BLaER1 treated with 17β-estradiol and CSF1 and Interleukin-3, amounts not matched to agents 10 nM and 100 nM (cell line): ENCODE results near the gene PTPRK.

ENCODE experiments used
- H3K27ac ChIP-seq, 11 experiments: shearing (Covaris generic); formaldehyde crosslinking; 2 replicates each; pipeline ENCODE4 v1.8.1; 2022
- H3K27me3 ChIP-seq, 11 experiments: shearing (Covaris generic); formaldehyde crosslinking; 2 replicates each; pipeline ENCODE4 v1.8.1; 2022
- H3K36me3 ChIP-seq, 11 experiments: shearing (Covaris generic); formaldehyde crosslinking; 2 replicates each; pipeline ENCODE4 v1.8.1; 2022
- H3K4me1 ChIP-seq, 10 experiments: shearing (Covaris generic); formaldehyde crosslinking; 2 replicates each; pipeline ENCODE4 v1.8.1; 2022
- H3K4me2 ChIP-seq, 11 experiments: shearing (Covaris generic); formaldehyde crosslinking; 2 replicates each; pipeline ENCODE4 v1.8.1; 2022
- H3K4me3 ChIP-seq, 10 experiments: shearing (Covaris generic); formaldehyde crosslinking; 2 replicates each; pipeline ENCODE4 v1.8.1; 2022
- H3K9ac ChIP-seq, 11 experiments: shearing (Covaris generic); formaldehyde crosslinking; 2 replicates each; pipeline ENCODE4 v1.8.1; 2022
- H3K9me3 ChIP-seq, 11 experiments: shearing (Covaris generic); formaldehyde crosslinking; replicated peaks in 1 of 11; 2 replicates each; pipeline ENCODE4 v1.8.1; 2022
- H4K20me1 ChIP-seq, 11 experiments: shearing (Covaris generic); formaldehyde crosslinking; 2 replicates each; pipeline ENCODE4 v1.8.1; 2022
- Cebpa-rat ChIP-seq, 11 experiments: shearing (Covaris generic); IDR thresholded peaks; 2 replicates each; pipeline ENCODE4 v1.8.1; 2022

Gene PTPRK

GRCh38 chr6:128078276-128078675 lies 442.1 kb downstream of the PTPRK start:
- no peaks in the 10 kb centered on the region for H4K20me1 ChIP-seq
- no peak overlapping the region for H3K27ac ChIP-seq
- H3K4me3 ChIP-seq: no peak overlapping the region
- H3K9ac ChIP-seq: no peak overlapping the region
- H3K36me3 ChIP-seq: 0 out of 22 replicates have a peak, but pooled peaks cover 0 to 10% (median 0%) of the 10 kb centered on the region in 11 experiments
- no peak for TF ChIP-seq Cebpa-rat (IDR thresholded peaks at IDR 0.05)
- H3K27me3 ChIP-seq: no peaks in the 10 kb centered on the region
- H3K9me3 ChIP-seq: no peaks in the 10 kb centered on the region
- H3K4me1 ChIP-seq: no peaks in the 10 kb centered on the region
- H3K4me2 ChIP-seq: no peak overlapping the region

- H3K27me3 ChIP-seq: no peaks in the 10 kb centered on the region
- H3K9ac ChIP-seq: no peak overlapping the region
- H3K4me1 ChIP-seq: no peaks in the 10 kb centered on the region
- H3K36me3 ChIP-seq: 0 out of 22 replicates have a peak, but pooled peaks cover 0 to 4% (median 0%) of the 10 kb centered on the region in 11 experiments
- no peaks in the 10 kb centered on the region for H3K9me3 ChIP-seq
- no peak for TF ChIP-seq Cebpa-rat (IDR thresholded peaks at IDR 0.05)
- no peak overlapping the region for H3K4me3 ChIP-seq
- no peaks in the 10 kb centered on the region for H4K20me1 ChIP-seq
- H3K4me2 ChIP-seq: no peak overlapping the region
- no peak overlapping the region for H3K27ac ChIP-seq
Observed at GRCh38 chr6:128076843-128077242, 443.6 kb downstream of the PTPRK start.

- Histone ChIP-seq H3K9ac (no peak overlapping the region), H3K27me3 (no peaks in the 10 kb centered on the region), H4K20me1 (no peaks in the 10 kb centered on the region), H3K36me3 (0 out of 22 replicates have a peak, but pooled peaks cover 0 to 4% (median 0%) of the 10 kb centered on the region in 11 experiments), H3K27ac (no peak overlapping the region), H3K4me2 (no peak overlapping the region), H3K9me3 (no peaks in the 10 kb centered on the region), H3K4me1 (no peaks in the 10 kb centered on the region), H3K4me3 (no peak overlapping the region)
- no peak for TF ChIP-seq Cebpa-rat (IDR thresholded peaks at IDR 0.05)
Observed at GRCh38 chr6:128074567-128074966, 445.8 kb downstream of the PTPRK start.

GRCh38 chr6:128073389-128073788 lies 447.0 kb downstream of the PTPRK start:
- Histone ChIP-seq H3K9ac (no peak overlapping the region), H4K20me1 (no peaks in the 10 kb centered on the region), H3K4me3 (no peak overlapping the region), H3K36me3 (0 out of 22 replicates have a peak, but pooled peaks cover 0 to 4% (median 0%) of the 10 kb centered on the region in 11 experiments), H3K27ac (no peak overlapping the region), H3K27me3 (no peaks in the 10 kb centered on the region), H3K9me3 (no peaks in the 10 kb centered on the region), H3K4me1 (no peaks in the 10 kb centered on the region), H3K4me2 (no peak overlapping the region)
- TF ChIP-seq Cebpa-rat (IDR thresholded peaks at IDR 0.05): no peak

GRCh38 chr6:128071212-128071611 lies 449.2 kb downstream of the PTPRK start:
- no peaks in the 10 kb centered on the region for H3K4me1 ChIP-seq
- no peaks in the 10 kb centered on the region for H4K20me1 ChIP-seq
- H3K27me3 ChIP-seq: no peaks in the 10 kb centered on the region
- H3K4me3 ChIP-seq: no peak overlapping the region
- H3K9me3 ChIP-seq: no peaks in the 10 kb centered on the region
- no peak overlapping the region for H3K4me2 ChIP-seq
- no peak for TF ChIP-seq Cebpa-rat (IDR thresholded peaks at IDR 0.05)
- no peak overlapping the region for H3K9ac ChIP-seq
- H3K36me3 ChIP-seq: peaks cover 0 to 13% (median 0%) of the 10 kb centered on the region in 11 experiments; a peak in 7 of 22 replicates
- H3K27ac ChIP-seq: no peak overlapping the region

- H3K4me1 ChIP-seq: no peaks in the 10 kb centered on the region
- no peak overlapping the region for H3K4me2 ChIP-seq
- no peak for TF ChIP-seq Cebpa-rat (IDR thresholded peaks at IDR 0.05)
- no peaks in the 10 kb centered on the region for H4K20me1 ChIP-seq
- H3K27me3 ChIP-seq: no peaks in the 10 kb centered on the region
- no peaks in the 10 kb centered on the region for H3K9me3 ChIP-seq
- no peak overlapping the region for H3K9ac ChIP-seq
- no peak overlapping the region for H3K4me3 ChIP-seq
- H3K27ac ChIP-seq: no peak overlapping the region
- H3K36me3 ChIP-seq: peaks cover 0 to 13% (median 0%) of the 10 kb centered on the region in 11 experiments; a peak in 7 of 22 replicates
Observed at GRCh38 chr6:128070406-128070805, 450.0 kb downstream of the PTPRK start.

GRCh38 chr6:128069188-128069587 lies 451.2 kb downstream of the PTPRK start:
- Histone ChIP-seq H3K9me3 (no peaks in the 10 kb centered on the region), H3K27me3 (no peaks in the 10 kb centered on the region), H3K4me2 (no peak overlapping the region), H3K9ac (no peak overlapping the region), H3K27ac (no peak overlapping the region), H3K4me3 (no peak overlapping the region), H3K36me3 (peaks cover 0 to 13% (median 0%) of the 10 kb centered on the region in 11 experiments; a peak in 7 of 22 replicates), H3K4me1 (no peaks in the 10 kb centered on the region), H4K20me1 (no peaks in the 10 kb centered on the region)
- TF ChIP-seq Cebpa-rat (IDR thresholded peaks at IDR 0.05): no peak

GRCh38 chr6:128068119-128068479 lies 452.3 kb downstream of the PTPRK start:
- H3K27ac ChIP-seq: no peak overlapping the region

GRCh38 chr6:128067446-128068118 lies 452.8 kb downstream of the PTPRK start:
- no peaks in the 10 kb centered on the region for H3K4me1 ChIP-seq
- H4K20me1 ChIP-seq: no peaks in the 10 kb centered on the region
- no peak overlapping the region for H3K27ac ChIP-seq
- peak in 2 of 11 experiments; percentile 38 to 57; a peak in 3 of 22 replicates for TF ChIP-seq Cebpa-rat (IDR thresholded peaks at IDR 0.05)
- H3K4me3 ChIP-seq: no peak overlapping the region
- no peak overlapping the region for H3K9ac ChIP-seq
- no peaks in the 10 kb centered on the region for H3K9me3 ChIP-seq
- H3K36me3 ChIP-seq: peaks cover 0 to 13% (median 0%) of the 10 kb centered on the region in 11 experiments; a peak in 7 of 22 replicates
- no peaks in the 10 kb centered on the region for H3K27me3 ChIP-seq
- H3K4me2 ChIP-seq: no peak overlapping the region

More at GRCh38 chr6:128068119-128068479, 452.3 kb downstream of the PTPRK start:
- Histone ChIP-seq H3K4me2 (no peak overlapping the region), H3K9me3 (no peaks in the 10 kb centered on the region), H3K4me3 (no peak overlapping the region), H4K20me1 (no peaks in the 10 kb centered on the region), H3K9ac (no peak overlapping the region), H3K4me1 (no peaks in the 10 kb centered on the region), H3K36me3 (peaks cover 0 to 13% (median 0%) of the 10 kb centered on the region in 11 experiments; a peak in 7 of 22 replicates), H3K27me3 (no peaks in the 10 kb centered on the region)
- no peak for TF ChIP-seq Cebpa-rat (IDR thresholded peaks at IDR 0.05)

- H3K9ac ChIP-seq: no peak overlapping the region
- peaks cover 0 to 13% (median 0%) of the 10 kb centered on the region in 11 experiments; a peak in 7 of 22 replicates for H3K36me3 ChIP-seq
- H3K9me3 ChIP-seq: no peaks in the 10 kb centered on the region
- no peak overlapping the region for H3K4me3 ChIP-seq
- H3K27ac ChIP-seq: no peak overlapping the region
- H4K20me1 ChIP-seq: no peaks in the 10 kb centered on the region
- H3K27me3 ChIP-seq: no peaks in the 10 kb centered on the region
- H3K4me2 ChIP-seq: no peak overlapping the region
- H3K4me1 ChIP-seq: no peaks in the 10 kb centered on the region
- TF ChIP-seq Cebpa-rat (IDR thresholded peaks at IDR 0.05): no peak
Observed at GRCh38 chr6:128065072-128065471, 455.3 kb downstream of the PTPRK start.
